Stimulated activated effector memory CD8-positive, alpha-beta T cell treated with anti-CD3 and anti-CD28 coated beads, Interleukin-12 subunit alpha, Interleukin-12 subunit beta, amount 100 ng/mL, for 72 hours (primary cell): ENCODE data around the gene SMARCA4.

Source experiments
- ATAC-seq: fragments of 150-1000 bp; cut with Tn5 transposase; 2 replicates; pipeline ENCODE4 v1.10.0; 2021
- DNase-seq, 2 donors: peaks; one replicate each; pipeline ENCODE4 v3.0.0; 2021 to 2022; ENCODE audit warnings: low spot score in 2 of 2
- H3K27ac Mint-ChIP-seq: one replicate; pipeline ENCODE4 v1.8.0; 2022; ENCODE audit warnings: mild to moderate bottlenecking, mixed read lengths
- H3K36me3 Mint-ChIP-seq: one replicate; pipeline ENCODE4 v1.8.0; 2022; ENCODE audit warnings: mild to moderate bottlenecking, mixed read lengths
- H3K4me1 Mint-ChIP-seq: one replicate; pipeline ENCODE4 v1.8.0; 2022; ENCODE audit warnings: mixed read lengths
- H3K4me3 Mint-ChIP-seq: one replicate; pipeline ENCODE4 v1.8.0; 2022; ENCODE audit warnings: mild to moderate bottlenecking, mixed read lengths
- H3K9me3 Mint-ChIP-seq: one replicate; pipeline ENCODE4 v1.8.0; 2022; ENCODE audit warnings: mixed read lengths

SMARCA4 gene

GRCh38 chr19:10960314-10961072 lies at the start of gene SMARCA4:
TSS of gene SMARCA4 (plus strand) at chr19:10961030. CDS start at chr19:10984152, 23,122 bp downstream.
- Mint-ChIP-seq H3K27ac (peak within 1 kb of the TSS; percentile 96), H3K36me3 (peaks cover 28% of the 10 kb centered on the region), H3K9me3 (no peaks in the 10 kb centered on the region), H3K4me1 (peaks cover 46% of the 10 kb centered on the region), H3K4me3 (peak within 1 kb of the TSS; percentile 84)
- DNase-seq = peak; percentile 98 to 99
- peak; percentile 81 for ATAC-seq

DNA sequence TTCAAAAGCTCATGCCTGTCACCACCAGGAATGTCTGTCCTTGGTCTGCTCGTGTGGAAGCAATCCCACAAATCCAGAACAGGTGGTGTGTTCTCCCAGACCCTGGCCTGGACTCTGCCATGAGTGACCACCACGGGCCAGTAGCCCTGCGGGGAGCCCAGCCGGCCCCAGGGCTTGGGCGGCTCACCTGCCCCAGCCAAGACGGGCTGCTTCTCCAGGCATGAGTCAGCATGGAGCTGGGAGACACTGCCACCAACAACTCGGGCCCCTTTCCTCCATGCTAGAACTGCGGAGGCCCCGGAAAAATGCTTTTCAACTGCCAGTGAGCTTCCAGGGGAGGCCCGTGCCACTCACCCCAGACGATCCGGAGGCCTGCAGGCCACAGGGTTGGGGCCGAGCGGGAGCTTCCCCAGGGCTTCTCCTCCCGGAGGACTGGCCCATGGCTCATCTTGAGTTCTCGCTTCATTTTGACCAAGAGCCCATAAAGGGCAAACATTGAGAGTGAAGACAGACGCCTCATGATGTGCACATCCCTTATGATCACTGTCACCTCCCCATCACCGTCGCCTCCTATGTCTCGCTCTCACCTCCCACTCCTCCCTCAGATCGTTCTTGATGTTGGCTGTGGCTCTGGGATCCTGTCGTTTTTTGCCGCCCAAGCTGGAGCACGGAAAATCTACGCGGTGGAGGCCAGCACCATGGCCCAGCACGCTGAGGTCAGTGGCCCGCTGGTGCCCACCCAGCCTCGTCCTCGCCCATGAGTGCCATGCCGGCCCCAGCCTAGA lies 49.1 kb upstream of the SMARCA4 start:
- no peaks in the 10 kb centered on the region for H3K9me3 Mint-ChIP-seq
- peaks cover 66% of the 10 kb centered on the region for H3K36me3 Mint-ChIP-seq
- H3K4me1 Mint-ChIP-seq = no peaks in the 10 kb centered on the region
- ATAC-seq (no peak), DNase-seq (no peak)
- no peak overlapping the region for H3K27ac Mint-ChIP-seq
- no peak overlapping the region for H3K4me3 Mint-ChIP-seq

DNA sequence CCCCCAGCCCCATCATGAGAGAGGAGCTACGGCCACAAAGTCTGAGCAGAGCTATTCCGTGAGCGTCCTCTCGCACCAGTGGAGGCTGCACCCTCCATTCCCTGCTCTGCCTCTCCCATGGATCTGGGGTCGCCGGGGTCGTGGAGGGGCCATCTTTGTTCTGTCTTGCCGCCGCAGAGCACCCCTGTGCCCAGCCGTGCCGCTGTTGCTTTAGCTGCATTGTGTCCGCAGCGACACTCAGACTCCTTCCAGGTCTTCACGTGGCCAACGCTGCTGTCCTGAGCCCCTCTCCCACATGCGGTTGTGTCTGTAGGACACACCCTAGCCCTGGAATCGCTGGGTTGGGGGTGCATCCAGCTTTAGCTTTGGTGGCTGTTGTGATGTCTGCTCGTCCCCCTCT lies 48.2 kb upstream of the SMARCA4 start:
- H3K36me3 Mint-ChIP-seq = peaks cover 68% of the 10 kb centered on the region
- H3K27ac Mint-ChIP-seq = no peak overlapping the region
- DNase-seq (no peak), ATAC-seq (no peak)
- no peaks in the 10 kb centered on the region for H3K9me3 Mint-ChIP-seq
- H3K4me1 Mint-ChIP-seq = no peaks in the 10 kb centered on the region
- H3K4me3 Mint-ChIP-seq = no peak overlapping the region

GRCh38 chr19:10913716-10914340 lies 47.0 kb upstream of the SMARCA4 start:
- ATAC-seq (peak; percentile 22), DNase-seq (no peak)
- no peak overlapping the region for H3K4me3 Mint-ChIP-seq
- no peaks in the 10 kb centered on the region for H3K4me1 Mint-ChIP-seq
- H3K36me3 Mint-ChIP-seq = peaks cover 68% of the 10 kb centered on the region
- H3K9me3 Mint-ChIP-seq = no peaks in the 10 kb centered on the region
- H3K27ac Mint-ChIP-seq = no peak overlapping the region

DNA sequence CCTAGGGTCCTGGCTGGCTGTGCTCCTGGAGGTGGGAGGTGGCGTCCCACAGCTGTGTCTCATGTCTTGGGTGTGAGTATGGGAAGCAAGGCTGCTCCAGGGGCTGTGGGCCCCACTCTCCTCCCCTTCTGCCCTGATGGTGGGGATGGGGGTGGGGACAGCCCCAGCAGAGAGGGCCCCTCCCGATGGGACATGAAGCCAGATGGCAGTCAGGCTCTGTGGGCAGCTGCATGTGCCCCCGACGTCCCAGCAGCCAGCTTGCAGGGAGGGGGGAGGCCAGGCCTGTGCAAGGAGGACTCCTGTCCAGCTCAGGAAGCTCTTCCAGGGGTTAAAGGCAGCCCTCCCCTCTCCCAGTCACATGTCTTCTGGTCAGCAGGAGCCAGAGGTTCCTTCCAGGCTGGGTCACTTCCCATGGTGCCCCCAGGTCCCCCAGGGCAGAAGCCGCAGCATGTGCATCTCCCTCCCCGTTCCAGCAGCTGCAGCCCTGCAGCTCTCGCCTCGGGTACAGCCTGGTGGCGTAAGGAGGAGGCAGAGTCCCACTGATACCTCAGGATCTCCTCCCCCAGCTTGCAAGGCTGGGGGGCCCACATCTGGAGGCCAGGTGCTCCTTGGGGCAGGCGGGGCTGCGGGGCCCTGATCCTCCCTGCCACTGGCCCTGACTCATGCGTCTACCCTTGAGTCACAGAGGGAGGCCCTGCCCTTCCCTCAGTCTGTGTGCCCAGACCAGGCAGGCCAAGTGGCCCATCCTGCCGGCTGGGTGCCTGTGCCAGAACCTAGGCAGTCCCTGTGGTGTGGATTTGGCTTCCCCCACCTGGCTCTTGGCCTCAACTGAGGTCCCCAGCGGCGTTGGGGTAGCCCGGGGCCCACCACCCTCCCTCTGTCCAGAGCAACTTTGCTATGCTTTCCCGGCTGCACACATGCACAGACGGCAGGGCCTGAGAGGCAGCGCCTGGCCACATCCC lies 45.4 kb upstream of the SMARCA4 start:
- no peaks in the 10 kb centered on the region for H3K4me1 Mint-ChIP-seq
- no peak for ATAC-seq
- no peaks in the 10 kb centered on the region for H3K9me3 Mint-ChIP-seq
- H3K4me3 Mint-ChIP-seq = no peak overlapping the region
- DNase-seq = no peak
- H3K36me3 Mint-ChIP-seq = peaks cover 57% of the 10 kb centered on the region
- H3K27ac Mint-ChIP-seq = no peak overlapping the region

GRCh38 chr19:10916602-10917001 lies 44.2 kb upstream of the SMARCA4 start:
- no peak for DNase-seq
- no peak for ATAC-seq
- Mint-ChIP-seq H3K36me3 (peaks cover 54% of the 10 kb centered on the region), H3K9me3 (no peaks in the 10 kb centered on the region), H3K27ac (no peak overlapping the region), H3K4me1 (no peaks in the 10 kb centered on the region), H3K4me3 (no peak overlapping the region)

GRCh38 chr19:10918359-10918758 lies 42.5 kb upstream of the SMARCA4 start:
- H3K36me3 Mint-ChIP-seq = peaks cover 56% of the 10 kb centered on the region
- no peak for ATAC-seq
- H3K27ac Mint-ChIP-seq = no peak overlapping the region

GRCh38 chr19:10919352-10920287 lies 41.2 kb upstream of the SMARCA4 start:
- Mint-ChIP-seq H3K27ac (peak overlapping the region; percentile 16), H3K36me3 (peaks cover 56% of the 10 kb centered on the region), H3K4me3 (no peak overlapping the region)

More at GRCh38 chr19:10918359-10918758, 42.5 kb upstream of the SMARCA4 start:
- no peak for DNase-seq
- no peaks in the 10 kb centered on the region for H3K9me3 Mint-ChIP-seq
- H3K4me1 Mint-ChIP-seq = no peaks in the 10 kb centered on the region
- no peak overlapping the region for H3K4me3 Mint-ChIP-seq

DNA sequence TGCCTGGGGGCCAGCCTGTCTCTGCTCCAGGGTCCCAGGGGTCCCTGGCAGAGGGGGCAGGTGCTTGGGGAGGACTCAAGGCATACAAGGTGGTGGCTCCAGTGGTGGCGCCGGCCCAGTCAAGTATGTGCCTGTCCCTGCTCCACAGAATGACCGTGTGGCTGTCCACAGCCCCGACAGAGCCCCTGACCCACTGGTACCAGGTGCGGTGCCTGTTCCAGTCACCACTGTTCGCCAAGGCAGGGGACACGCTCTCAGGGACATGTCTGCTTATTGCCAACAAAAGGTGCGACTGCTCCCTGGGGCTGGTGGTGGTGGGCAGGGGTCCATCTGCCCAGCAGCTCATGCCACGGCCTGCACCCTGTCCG lies 40.6 kb upstream of the SMARCA4 start:
- peaks cover 61% of the 10 kb centered on the region for H3K36me3 Mint-ChIP-seq
- ATAC-seq (no peak), DNase-seq (no peak)
- H3K4me1 Mint-ChIP-seq = peaks cover 10% of the 10 kb centered on the region
- no peak overlapping the region for H3K27ac Mint-ChIP-seq
- no peak overlapping the region for H3K4me3 Mint-ChIP-seq
- H3K9me3 Mint-ChIP-seq = no peaks in the 10 kb centered on the region

More at GRCh38 chr19:10919352-10920287, 41.2 kb upstream of the SMARCA4 start:
- H3K9me3 Mint-ChIP-seq = no peaks in the 10 kb centered on the region
- DNase-seq (no peak), ATAC-seq (no peak)
- peaks cover 5% of the 10 kb centered on the region for H3K4me1 Mint-ChIP-seq

DNA sequence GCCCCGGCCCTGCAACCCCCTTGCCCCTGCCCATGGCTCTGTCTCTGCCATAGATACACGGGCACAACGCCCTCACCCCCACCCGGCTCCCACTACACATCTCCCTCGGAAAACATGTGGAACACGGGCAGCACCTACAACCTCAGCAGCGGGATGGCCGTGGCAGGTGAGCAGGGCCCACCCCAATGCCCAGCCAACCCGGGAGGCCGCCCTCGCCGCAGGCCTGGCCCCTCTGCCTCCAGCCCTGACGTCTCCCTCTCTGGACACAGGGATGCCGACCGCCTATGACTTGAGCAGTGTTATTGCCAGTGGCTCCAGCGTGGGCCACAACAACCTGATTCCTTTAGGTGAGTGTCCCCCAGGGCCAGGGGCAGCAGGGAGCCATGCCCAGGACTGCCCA lies 40.0 kb upstream of the SMARCA4 start:
- peak; percentile 5 for ATAC-seq
- peaks cover 13% of the 10 kb centered on the region for H3K4me1 Mint-ChIP-seq
- no peak for DNase-seq
- peaks cover 65% of the 10 kb centered on the region for H3K36me3 Mint-ChIP-seq
- H3K9me3 Mint-ChIP-seq = no peaks in the 10 kb centered on the region
- H3K27ac Mint-ChIP-seq = peak overlapping the region; percentile 52
- H3K4me3 Mint-ChIP-seq = no peak overlapping the region

GRCh38 chr19:10921199-10921909 lies 39.5 kb upstream of the SMARCA4 start:
- no peak for DNase-seq
- Mint-ChIP-seq H3K9me3 (no peaks in the 10 kb centered on the region), H3K4me1 (peaks cover 13% of the 10 kb centered on the region), H3K36me3 (peaks cover 65% of the 10 kb centered on the region), H3K4me3 (no peak overlapping the region), H3K27ac (peak overlapping the region; percentile 52)
- ATAC-seq = no peak

DNA sequence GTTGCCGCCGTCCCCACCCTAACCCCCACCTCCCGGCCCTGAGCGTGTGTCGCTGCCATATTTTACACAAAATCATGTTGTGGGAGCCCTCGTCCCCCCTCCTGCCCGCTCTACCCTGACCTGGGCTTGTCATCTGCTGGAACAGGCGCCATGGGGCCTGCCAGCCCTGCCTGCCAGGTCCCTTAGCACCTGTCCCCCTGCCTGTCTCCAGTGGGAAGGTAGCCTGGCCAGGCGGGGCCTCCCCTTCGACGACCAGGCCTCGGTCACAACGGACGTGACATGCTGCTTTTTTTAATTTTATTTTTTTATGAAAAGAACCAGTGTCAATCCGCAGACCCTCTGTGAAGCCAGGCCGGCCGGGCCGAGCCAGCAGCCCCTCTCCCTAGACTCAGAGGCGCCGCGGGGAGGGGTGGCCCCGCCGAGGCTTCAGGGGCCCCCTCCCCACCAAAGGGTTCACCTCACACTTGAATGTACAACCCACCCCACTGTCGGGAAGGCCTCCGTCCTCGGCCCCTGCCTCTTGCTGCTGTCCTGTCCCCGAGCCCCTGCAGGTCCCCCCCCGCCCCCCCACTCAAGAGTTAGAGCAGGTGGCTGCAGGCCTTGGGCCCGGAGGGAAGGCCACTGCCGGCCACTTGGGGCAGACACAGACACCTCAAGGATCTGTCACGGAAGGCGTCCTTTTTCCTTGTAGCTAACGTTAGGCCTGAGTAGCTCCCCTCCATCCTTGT lies 38.8 kb upstream of the SMARCA4 start:
- Mint-ChIP-seq H3K36me3 (peaks cover 66% of the 10 kb centered on the region), H3K9me3 (no peaks in the 10 kb centered on the region), H3K4me3 (no peak overlapping the region), H3K27ac (peak overlapping the region; percentile 52), H3K4me1 (peaks cover 14% of the 10 kb centered on the region)
- ATAC-seq (no peak), DNase-seq (no peak)

DNA sequence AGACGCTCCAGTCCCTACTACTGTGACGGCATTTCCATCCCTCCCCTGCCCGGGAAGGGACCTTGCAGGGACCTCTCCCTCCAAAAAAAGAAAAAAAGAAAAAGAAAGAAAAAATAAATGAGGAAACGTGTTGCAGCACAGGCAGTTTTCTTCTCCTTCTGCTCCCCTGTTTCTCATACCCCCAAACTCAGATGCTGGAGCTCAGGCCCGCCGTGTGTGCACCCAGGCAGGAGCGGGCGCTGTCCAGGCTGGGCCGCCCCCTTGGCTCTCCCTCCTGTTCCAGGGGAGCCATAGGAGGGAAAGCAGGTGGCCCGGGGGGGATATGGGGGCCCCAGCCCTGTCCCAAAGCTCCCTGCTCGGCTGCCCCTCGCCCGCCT lies 38.2 kb upstream of the SMARCA4 start:
- Mint-ChIP-seq H3K9me3 (no peaks in the 10 kb centered on the region), H3K4me1 (peaks cover 19% of the 10 kb centered on the region), H3K27ac (peak overlapping the region; percentile 38), H3K4me3 (no peak overlapping the region), H3K36me3 (peaks cover 66% of the 10 kb centered on the region)
- DNase-seq (no peak), ATAC-seq (no peak)
